HK-2 (cell line): Measurements from ENCODE around the gene GCK.

Experiments used
- DNase-seq: peaks from one replicate; pipeline ENCODE4 v3.0.0-alpha.2; 2018; ENCODE audit not compliant: unreplicated experiment

Gene GCK

DNA sequence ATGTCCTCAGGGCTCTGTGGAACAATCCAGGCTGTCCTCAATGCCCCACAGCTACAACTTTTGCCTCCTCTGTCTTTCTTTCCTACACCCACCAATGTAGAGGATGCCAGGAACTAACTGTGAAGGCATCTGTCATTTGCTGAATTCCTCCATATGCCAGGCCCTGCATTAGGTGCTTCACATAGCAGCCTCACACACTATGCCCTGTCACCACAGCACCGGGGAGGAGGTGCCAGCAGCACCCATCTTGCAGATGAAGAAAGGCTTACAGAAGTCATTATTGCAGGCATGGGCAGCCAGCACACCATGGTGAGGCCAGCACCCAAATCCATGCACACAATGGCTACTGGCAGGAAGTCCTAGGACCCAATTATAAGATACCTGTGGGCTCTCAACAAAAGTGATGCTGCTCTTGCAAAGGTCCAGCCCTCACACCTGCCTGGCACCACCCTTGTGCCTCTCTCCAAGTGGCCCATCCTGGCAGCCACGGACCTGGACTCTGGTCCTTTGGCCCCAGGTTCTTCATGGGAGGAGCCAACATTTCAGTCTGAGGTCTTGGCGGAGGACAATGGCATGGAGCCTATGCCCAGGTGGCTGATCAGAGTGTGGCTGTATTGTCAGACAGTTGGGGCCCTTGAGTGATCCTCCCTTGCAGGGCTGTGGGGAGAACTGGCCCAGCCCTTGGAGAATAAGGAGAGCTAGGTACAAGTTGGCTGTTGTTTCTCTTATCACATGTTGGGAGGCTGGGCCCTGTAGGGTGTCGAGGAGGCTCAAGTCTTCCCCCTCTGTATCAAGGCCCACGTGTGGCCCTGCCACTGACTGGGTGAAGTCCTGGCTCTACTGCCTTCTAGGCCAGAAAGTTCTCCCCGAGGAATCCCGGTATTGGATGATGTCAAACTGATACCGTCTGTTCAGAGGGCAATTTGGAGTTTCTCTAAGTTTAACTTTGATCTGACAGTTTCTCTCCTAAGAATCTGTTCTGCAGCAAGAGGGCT lies 33.8 kb downstream of the GCK start:
- no peak for DNase-seq

DNA sequence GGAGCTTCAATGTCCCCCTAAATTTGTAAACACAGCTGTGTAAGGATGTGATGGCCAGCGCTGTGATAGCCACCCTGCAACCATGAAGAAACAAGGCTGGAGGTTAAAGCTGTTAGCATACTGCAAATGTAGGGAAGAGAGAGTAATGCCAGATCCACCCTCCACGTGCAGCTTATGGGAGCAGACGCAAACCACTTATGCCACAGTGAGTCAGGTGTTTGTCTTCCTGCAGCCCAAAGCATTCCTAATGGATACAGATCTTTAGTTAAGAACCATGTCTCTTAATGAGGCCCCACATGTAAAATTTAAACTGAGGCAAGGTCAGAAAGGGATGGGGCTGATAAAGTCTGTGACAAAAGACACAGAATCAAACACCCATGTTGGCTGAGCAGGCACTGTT lies 34.5 kb downstream of the GCK start:
- no peak for DNase-seq

DNA sequence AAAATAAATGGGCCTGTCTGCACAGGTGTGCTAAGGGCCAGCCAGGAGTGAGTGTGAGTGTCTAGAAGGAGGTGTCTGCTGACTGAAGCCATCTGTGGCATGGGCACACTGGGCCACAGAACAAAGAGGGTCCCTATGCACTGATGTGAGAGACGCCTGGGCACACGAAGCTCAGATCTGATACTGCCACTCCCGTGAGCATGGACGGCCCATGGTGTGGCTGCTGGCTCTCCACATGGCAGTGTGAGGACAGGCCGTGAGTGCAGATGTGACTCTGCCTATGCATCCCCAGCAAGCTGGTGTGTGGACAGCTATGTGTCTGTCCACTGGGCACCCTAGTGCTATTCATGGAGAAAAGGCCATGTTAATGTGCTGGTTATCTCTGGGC lies 35.3 kb downstream of the GCK start:
- no peak for DNase-seq

- DNase-seq = no peak
Observed at GRCh38 chr7:44152971-44153947, 36.0 kb downstream of the GCK start.

DNA sequence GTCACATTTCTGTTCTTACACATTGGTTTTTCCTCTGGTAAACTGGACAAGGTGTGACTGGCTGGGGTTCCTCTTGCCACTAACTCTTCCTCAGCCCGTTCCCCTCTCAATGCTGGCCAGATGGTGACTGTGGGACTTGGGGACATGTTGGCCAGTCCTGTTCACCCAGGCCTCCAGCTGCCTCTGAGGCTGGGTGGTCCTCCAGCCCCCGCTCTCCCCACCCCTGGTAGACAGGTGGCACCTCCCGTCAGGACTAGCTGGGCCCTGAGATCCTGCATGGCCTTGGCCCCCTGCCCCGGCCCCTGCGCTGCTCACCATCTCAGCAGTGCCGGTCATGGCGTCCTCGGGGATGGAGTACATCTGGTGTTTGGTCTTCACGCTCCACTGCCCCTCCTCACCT lies 37.3 kb downstream of the GCK start:
- no peak for DNase-seq

- DNase-seq = no peak
Observed at GRCh38 chr7:44150966-44151941, 38.0 kb downstream of the GCK start.

DNA sequence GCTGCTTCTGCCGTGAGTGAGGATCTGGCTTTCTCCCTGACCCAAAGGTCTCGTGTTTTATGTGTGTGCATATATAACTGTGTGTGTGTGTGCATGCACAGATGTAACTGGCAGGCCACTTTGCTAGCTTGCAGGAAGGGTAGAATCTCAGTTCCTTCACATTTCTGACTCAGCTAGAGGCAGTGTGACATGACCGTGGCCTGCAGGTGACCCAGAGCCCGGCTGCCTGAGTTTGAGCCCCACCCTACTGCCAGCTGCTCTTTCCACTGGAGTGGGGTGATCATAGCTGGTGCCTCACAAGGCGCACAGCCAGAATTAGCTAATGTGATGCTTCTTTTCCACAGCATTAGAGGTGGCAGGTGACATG lies 38.8 kb downstream of the GCK start:
- no peak for DNase-seq

GRCh38 chr7:44149571-44150465 lies 39.4 kb downstream of the GCK start:
- DNase-seq = no peak

DNA sequence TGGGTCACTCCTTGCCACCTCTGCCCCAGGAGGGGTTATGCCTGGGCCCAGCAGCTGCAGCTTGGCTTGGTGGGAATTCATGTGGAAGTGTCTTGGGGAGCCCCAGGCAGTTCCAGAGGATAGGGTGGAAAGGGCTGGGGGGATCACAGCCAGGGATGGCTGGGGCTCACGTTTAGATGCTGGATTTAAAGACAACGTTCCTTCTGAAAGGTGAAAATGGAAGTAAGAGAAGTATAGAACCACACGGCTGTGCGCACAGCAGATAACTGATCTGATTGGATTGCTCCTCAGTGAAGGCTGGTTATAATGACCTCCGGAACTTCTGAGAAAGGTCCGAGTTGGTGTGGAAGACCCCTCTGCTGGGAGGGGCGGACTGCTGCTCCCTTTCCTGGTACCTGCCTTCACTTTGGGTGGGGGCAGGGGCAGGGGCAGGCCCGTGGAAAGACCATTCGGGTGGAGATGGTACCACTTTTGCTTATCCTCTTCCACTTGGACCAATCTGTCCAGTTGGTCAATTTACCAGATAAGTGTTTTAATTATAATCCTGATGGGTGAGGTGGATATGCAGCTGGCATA lies 40.2 kb downstream of the GCK start:
- no peak for DNase-seq

GRCh38 chr7:44148166-44148565 lies 41.1 kb downstream of the GCK start:
- no peak for DNase-seq

- no peak for DNase-seq
Observed at GRCh38 chr7:44147026-44147991, 41.9 kb downstream of the GCK start.

DNA sequence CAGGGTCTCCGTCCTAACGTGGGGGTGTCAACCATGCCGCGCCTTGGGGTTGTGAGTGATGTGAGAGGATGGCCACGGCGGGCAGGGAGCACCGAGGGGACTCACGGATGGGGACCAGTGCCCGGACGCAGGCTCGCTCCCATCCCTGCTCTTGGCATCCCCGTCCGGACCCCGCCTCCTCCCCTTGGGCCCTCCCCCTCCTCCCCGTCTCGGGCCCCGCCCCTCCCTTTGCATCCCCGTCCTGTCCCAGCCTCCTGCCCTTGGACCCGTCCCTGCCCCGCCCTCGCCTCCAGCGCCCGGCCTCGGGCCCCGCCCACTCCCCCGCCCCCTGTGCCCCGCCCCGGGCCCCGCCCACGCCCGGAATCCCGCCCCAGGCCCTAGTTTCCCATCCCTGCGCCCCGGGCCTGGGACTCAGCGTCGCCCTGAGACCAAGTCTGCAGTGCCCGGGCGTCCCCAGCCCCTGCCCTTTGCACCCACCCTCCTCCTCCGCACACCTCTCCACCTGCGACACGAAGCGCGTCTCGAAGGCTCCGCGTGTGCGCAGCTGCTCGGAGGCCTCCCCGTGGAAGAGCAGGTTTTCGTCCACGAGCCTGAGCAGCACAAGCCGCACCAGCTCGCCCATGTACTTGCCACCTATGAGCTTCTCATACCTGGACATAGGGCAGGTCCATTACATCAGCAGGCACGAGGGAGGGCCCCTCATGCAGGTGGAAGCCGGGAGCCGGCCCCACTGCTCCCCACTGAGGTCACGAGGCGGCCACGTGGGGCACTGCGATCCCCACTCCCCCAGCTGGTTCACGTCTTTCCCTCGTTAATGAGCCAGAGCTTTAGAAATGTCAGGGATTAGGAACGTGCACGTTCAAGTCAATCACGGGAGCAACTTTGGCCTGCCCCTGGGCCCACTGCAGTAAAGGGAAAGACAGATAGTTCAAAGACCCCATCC lies 43.0 kb downstream of the GCK start:
- no peak for DNase-seq

- no peak for DNase-seq
Observed at GRCh38 chr7:44145479-44145968, 43.7 kb downstream of the GCK start.

DNA sequence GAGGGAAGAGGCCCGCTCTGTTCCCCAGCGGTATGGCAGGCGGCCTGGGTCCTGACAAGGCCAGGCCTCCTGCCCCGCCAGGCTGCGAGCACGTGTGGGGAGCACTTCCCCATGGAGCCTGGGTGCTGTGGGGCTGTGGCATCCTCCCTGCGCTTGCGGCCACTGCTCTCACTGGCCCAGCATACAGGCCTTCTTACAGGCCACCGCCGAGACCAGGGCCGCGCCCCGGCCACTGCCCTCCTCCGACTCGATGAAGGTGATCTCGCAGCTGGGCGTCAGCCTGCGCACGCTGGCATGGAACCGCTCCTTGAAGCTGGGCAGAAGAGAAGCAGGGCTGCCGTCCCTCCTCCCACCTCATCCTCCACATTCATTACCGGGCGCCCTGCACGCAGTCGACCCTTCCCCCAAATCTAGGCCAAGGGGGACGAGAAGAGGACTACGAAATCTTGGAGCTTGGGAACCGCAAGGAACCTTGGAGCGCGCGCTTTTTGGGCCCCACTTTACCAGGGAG lies 44.2 kb downstream of the GCK start:
- no peak for DNase-seq

DNA sequence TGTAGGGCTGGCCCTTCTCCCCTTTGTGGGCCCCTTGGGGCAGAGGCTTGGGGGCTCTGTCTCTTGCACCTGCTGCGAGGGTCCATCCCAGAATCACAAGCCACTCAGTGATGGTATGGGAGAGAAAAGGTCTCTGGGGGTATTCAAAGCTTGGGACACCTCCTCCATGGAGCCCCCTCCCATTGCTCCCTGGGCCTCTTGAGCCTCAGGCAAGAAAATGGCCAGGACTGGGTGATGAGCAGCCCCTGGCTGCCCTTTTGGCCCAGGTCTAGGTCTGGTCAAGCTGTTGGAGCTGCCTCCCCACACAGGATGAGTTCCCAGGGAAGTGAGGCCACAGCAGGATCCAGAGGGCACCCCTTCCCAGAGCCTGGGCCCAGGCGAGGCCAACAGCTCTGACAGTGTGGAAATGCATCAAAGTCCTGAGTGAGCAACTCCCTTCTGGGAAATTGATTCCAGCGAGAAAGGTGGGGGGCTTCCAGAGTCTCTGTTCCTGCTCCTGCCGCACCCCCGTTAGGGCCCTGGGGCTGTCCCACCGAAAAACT lies 44.7 kb downstream of the GCK start:
- DNase-seq = no peak

GRCh38 chr7:44143646-44144250 lies 45.5 kb downstream of the GCK start:
- no peak for DNase-seq

DNA sequence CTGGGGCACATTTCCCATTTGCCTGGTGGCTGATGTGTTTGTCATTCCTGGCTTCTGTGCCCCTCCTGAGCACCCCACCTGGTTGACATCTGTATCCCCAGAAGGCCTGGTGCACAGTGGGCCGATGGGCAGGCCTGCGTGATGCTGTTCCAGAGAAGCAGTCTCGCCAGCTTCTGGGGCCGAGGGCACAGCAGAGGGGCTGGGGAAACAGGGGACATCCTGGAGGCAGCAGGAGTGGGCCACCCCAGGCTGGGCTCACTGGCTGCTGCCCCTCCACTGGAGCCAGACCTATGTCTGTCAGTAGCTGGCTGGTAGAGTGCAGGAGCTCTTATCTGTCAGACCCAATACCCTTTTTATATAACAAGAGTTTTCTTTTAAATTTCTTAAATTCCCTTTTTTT lies 47.2 kb downstream of the GCK start:
- no peak for DNase-seq
